IPS-20b (cell line): Measurements from ENCODE around the gene NSUN4.

ENCODE experiments used
- H3K27ac ChIP-seq: one replicate; pipeline ENCODE4 v1.5.1; 2013; ENCODE audit warnings: low read length
- H3K27me3 ChIP-seq: 2 replicates; pipeline ENCODE4 v1.6.1; 2013; ENCODE audit warnings: mild to moderate bottlenecking, low read length, inconsistent platforms; ENCODE audit not compliant: insufficient read depth
- H3K36me3 ChIP-seq: 2 replicates; pipeline ENCODE4 v1.6.1; 2013; ENCODE audit warnings: low read depth, mild to moderate bottlenecking, inconsistent platforms, low read length, moderate library complexity; ENCODE audit not compliant: insufficient read depth
- H3K4me1 ChIP-seq: 2 replicates; pipeline ENCODE4 v1.6.1; 2013; ENCODE audit warnings: mild to moderate bottlenecking, control low read depth, inconsistent platforms, low read length, moderate library complexity; ENCODE audit not compliant: insufficient read depth
- H3K4me3 ChIP-seq: 2 replicates; pipeline ENCODE4 v1.5.1; 2013; ENCODE audit warnings: mild to moderate bottlenecking, low read length, inconsistent platforms
- H3K9ac ChIP-seq: 2 replicates; pipeline ENCODE4 v1.6.1; 2013; ENCODE audit warnings: low read depth, mild to moderate bottlenecking, inconsistent platforms, low read length, moderate library complexity
- H3K9me3 ChIP-seq: 2 replicates; pipeline ENCODE4 v1.6.1; 2013; ENCODE audit warnings: mild to moderate bottlenecking, low read depth, low read length, inconsistent platforms; ENCODE audit not compliant: insufficient read depth

Gene NSUN4

DNA sequence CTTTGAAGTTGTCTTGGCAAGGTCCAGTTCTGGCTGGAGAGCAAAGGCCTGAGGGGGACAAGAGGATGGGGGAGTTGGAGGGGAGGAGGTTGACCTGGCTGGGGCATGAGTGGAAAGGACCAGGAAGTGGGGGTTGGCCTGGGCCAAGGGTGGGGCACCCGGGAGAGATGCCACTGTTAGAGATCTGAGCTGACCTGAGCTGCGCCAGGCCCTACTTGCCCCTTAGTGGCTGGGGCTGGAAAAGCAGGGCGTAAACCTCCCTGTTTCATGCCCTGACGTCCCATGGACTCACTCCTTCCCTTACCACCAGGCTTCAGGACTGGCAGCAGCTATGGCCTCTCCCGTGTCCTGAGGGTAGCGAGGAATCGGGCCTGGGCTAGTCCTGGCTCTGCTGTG lies 70.4 kb downstream of the NSUN4 start:
- H3K9me3 ChIP-seq = no peaks in the 10 kb centered on the region
- no peak overlapping the region for H3K27ac ChIP-seq
- H3K9ac ChIP-seq = no peak overlapping the region
- H3K4me3 ChIP-seq = no peak overlapping the region
- H3K27me3 ChIP-seq = no peaks in the 10 kb centered on the region
- peaks cover 6% of the 10 kb centered on the region for H3K36me3 ChIP-seq
- peaks cover 7% of the 10 kb centered on the region; the same call in 1 of the 2 replicates for H3K4me1 ChIP-seq
